HG02938 (cell line): ENCODE data around the gene TXNRD2.
"Not testable (repeated sequence)": the region's sequence is repeated elsewhere in the genome, so short reads cannot be mapped to it uniquely, and the experiment has no call there.

Experiments used
- ATAC-seq: cut with Tn5 transposase; IDR thresholded peaks from one replicate; pipeline ENCODE4 v1.9.1; 2021; ENCODE audit warnings: mild to moderate bottlenecking, moderate library complexity; ENCODE audit not compliant: unreplicated experiment

Gene TXNRD2

DNA sequence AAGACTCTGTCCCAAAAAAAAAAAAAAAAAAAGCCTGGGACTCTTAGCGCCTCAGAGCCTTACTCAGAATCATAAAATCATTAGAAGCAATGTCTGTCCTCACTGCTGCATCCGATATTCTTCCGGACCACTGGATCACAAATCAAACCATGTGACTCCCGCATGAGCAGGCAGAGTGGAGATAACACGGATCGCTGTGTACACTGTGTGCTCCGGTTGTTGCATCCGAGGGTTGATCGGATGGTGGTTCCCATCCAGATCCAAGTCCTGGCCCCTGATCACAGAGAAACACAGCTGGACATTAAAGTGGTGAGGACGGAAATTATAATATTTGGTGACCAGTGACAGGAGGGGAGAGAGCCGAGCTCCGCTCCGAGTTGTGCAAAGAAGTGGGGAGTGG lies 9.7 kb upstream of the TXNRD2 start:
- ATAC-seq, result no peak

DNA sequence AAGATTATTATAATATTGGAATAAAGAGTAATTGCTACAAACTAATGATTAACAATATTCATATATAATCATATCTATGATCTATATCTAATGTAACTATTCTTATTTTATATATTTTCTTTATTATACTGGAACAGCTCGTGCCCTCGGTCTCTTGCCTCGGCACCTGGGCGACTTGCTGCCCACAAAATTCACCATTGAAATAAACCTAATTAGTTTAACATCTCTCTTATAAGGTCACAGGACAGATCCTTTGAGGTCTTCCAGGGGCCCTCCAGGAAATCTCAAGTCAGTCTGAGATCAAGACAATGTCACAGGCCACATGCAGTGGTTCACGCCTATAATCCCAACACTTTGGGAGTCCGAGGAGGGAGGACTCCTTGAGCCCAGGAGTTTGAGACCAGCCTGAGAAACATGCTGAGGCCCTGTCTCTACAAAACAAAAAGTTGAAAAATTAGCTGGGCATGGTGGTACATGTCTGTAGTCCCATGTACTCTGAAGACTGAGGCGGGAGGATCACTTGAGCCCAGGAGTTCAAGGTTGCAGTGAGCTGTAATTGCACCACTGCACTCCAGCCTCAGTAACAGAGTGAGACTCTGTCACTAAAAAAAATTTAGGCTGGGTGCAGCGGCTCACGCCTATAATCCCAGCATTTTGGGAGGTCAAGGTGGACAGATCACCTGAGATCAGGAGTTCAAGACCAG lies 6.6 kb upstream of the TXNRD2 start:
- no peak for ATAC-seq

DNA sequence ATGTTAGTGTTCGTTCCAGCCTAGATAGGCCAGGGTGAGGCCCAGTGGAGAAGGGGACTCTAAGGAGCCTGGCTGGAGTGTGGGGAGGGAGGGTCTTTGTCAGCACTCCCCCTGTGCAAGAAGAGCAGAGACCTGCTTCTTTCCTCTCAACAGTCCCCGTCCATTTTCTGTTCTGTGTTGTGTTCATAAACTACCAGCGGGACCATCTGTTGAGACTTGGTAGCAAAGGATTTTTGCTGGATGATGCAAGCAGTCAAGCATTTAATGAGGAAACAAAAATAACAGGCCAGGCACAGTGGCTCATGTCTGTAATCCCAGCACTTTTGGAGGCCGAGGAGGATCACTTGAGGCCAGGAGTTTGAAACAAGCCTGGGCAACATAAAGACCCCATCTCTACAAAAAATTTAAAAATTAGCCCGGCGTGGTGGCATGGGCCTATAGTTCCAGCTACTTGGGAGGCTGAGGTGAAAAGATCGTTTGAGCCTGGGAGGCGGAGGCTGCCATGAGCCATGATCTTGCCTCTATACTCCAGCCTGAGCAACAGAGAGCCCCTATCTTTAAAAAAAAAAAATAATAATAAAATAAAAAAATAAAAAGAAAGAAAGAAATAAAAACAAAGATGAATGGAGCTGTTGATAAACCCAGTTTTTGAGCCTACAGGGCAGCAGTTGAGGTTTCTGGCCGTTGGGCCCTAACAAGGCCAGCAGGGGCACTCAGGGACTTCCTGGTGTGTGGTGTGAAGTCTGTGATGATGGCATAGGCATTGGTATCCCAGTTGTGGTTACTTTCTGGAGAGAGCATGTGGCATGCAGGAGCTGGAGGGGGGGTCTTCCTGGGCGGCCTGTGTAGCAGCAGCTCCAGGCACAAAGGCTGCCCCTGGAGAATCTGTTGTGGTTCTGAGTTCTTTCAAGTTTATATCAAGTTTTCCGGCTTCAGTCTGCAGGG lies 1.7 kb upstream of the TXNRD2 start:
- no peak for ATAC-seq

DNA sequence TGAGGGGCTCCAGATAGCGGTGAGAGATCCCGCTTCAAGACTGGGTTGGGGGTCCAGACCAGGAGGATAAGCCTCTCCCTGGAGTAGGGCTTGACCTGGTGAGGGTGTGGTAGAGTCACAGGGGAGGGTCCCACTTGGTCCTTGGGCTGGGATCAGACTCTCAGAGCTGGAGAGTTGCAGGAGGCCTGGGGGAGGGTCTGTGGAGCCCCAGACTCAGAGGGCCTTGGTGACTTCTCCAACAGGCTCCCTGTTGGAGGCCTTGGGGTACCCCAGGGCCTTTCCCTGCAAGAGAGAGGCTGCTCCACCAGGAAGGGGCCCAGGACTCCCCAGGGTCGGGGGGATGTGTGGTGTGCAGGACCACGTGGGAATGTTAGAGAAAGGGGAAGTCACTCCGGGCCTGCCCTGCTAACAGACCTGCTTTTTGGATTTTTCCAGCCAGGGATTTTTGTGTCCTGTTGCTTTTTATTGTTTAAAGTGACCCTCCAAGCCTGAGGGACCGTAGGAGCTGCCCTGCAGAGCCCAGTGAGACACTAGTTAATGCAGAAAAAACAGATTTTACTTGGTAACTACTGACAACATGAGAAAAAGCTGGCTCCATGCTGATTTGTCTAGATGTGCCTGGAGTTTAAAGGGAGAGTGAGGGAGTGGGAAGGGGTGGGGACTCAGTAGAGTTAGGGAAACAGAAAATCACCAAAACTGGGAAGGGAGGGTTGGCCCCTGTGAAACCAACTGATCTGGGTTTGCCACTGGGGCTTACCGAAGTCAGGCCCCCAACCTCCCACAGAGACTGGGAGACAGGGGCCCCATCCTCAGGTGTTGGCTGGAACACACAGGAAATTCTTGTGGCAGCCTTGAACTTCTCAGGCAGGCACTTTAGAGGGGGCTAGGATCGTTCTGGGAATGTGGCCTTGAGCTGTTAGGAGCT lies 801 bp upstream of the TXNRD2 start:
- ATAC-seq, result peak; percentile 49

DNA sequence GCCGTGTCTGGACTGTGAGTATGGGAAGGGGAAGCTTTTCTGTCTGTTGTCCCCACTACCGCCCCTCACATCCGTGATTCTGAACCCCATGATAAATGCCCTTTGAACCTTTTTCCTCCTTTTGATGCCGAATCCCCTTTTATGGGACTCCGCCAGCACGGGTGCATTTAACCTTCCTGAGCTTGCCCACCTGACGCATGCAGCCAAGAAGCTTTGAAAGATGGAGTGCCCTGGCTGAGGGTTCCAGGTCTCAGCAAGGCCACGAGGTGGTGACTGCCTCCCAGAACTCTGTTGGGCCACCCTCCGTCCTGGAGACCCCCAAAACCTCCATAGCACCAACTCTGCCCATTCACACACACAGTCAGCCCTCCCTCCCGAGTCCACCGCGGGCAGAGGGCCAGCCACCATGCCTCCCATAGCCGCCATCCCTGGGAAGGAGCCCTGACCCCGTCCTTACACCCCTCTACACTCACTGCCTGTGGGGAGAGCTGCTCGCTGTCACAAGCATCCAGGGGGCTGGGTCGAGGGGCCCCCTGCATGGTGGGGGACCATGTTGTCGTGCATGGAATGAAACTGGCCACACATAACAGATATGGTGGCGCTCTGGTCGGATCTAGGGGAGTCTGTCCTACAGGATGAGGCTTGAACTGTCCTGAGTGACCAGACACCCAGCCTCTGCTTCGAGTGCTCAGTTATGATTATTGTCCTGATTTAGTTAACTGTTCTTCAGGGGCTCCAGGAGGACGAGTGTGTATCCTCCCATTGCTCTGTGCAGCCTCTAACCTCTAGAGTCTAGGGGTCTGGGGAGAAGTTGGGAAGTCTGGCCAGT lies 868 bp downstream of the TXNRD2 start:
- no peak for ATAC-seq

DNA sequence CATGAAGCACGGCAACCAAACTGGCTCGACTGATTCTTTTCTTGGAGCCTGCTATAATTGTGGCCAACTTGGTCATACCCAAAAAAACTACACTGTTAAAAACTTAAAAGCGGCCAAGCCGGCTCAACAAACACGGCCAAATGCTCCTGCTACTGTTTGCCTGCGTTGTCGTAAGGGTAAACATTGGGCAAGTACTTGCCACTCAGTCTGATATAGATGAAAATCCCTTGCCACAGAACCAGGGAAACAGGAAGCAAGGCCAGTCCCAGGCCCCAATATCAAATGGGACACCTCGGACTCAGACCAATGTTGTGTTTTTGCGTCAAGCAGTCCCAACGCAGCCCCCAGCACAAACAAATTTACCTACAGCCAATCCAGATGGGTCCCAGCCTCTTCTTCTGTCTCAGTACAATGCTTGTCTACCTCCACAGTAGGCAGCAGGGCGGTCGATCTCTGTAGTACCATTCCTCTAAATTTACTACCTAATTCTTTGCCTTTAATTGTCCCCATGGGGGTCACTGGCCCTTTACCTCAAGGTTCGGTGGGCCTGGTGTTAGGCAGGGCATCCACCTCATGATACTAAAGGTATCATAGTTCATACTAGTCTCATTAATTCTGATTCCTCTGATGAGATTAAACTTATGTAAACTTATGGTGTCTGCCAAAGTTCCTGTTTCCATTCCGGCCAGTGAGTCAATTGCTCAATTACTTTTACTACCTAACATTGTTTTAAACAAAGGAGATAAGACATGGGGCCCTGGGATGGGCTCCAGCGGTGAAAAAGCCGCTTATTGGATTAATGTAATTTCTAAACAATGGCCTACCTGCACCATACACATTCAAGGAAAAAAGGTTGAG lies 3.8 kb downstream of the TXNRD2 start:
- no peak for ATAC-seq

DNA sequence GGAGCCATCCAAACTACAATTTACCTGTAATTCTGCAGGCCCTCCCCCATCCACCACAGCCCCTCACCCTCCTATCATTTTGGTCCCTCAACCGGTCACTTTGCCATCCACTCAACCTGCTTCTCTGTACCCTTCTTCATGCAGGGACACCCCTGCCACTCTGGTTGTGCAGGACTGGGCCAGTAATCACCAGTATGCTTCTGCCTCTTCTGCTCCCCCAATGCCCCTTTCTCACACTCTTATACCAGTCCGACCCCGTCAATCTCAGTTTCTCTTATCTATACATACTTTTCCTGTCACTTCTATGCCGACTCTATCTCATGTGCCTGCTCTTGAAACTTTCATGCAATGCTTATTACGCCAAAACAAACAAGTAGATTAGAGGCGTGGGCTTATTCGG lies 5.1 kb downstream of the TXNRD2 start:
- no peak for ATAC-seq

DNA sequence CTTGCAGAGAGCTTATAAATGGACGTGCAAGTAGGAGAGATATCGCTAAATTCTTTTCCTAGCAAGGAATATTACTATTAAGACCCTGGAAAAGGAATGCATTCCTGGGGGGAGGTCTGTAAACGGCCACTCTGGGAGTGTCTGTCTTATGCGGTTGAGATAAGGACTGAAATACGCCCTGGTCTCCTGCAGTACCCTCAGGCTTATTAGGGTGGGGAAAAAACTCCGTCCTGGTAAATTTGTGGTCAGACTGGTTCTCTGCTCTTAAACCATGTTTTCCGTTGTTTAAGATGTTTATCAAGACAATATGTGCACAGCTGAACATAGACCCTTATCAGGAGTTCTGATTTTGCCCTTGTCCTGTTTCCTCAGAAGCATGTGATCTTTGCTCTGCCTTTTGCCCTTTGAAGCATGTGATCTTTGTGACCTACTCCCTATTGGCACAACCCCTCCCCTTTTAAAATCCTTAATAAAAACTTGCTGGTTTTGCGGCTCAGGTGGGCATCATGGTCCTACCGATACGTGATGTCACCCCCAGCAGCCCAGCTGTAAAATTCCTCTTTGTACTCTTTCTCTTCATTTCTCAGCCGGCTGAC lies 6.4 kb downstream of the TXNRD2 start:
- ATAC-seq, result not testable (repeated sequence)

DNA sequence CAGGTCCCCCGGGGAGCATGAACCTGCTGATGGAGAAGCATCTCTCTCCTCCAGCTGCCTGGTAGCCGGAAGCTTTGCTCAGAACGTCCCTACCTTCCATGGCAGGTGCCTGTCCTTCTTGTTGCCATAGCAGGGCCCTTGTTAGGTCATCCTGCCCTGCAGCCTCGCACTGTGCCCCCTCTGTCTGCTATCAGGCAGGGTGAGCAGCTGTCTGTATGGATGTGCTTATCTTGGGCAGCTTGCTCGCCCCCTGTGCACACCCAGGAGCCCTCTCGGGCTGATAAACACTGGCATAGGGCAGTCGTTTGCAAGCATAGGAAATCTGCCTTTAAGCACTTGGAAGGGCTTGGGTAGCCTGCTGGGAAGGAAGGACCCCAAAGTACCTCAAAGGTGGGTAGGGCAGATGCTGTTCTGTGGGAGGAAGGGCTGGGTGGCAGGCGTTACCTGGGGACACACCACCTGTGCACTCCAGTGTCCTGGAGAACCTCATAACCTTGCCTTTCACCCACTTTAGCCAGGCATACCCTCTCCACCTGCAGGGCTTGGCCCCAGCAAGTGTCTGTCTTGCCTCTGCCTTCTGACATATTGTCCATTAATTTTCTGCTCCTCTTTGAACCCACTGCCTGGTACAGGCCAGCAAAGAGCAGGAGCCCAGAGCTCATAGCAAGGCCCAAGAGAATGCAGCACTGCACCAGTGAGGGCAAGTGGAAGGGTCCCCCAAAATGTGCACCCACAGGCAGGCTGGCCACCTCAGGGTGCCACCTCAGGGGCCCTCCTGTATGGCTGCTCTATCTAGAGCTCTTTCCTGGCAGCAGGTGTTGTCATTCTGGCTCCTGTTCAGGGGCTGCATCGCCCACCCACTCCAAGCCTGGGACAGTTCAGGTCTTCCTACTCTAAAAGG lies 8.0 kb downstream of the TXNRD2 start:
- ATAC-seq, result no peak

DNA sequence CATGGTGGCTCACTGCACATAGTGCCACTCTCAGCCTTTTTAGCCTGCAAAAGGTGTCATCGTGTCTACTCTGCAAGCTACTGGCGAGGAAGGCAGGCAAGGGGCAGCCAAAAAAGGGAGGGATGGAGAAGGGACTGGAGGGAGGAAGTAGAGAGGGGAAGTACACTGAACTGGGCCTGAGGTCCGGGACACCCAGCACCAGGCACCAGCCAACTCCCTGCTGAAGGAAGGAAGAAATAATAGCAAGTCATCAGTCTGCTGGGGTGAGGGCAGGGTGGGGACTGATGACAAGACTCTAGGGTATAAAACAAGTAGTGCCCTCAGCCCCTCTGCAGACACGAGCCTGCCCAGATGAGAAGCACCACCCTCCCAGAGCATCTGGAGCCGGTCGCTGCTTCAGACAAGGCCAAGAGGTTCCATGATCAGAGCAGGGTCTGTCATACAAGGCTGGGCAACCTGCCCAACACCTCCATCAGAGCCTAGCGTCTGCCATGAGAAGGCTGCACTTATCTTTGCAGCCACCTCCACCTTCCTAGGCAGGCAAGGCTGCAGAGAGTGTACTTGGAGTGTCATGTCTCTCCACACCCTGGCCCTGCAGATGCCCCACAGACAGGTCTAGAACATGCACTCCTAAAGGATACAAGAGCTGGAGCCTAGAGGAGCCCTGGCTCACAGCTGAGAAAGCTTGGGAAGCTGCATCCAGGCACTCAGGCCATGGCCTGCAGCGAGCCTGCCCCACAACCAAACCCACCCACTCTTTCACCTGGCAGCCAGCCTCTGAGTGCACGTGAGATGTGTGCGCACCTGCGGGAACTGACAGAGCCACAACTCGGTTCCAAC lies 9.0 kb downstream of the TXNRD2 start:
- ATAC-seq, result no peak

DNA sequence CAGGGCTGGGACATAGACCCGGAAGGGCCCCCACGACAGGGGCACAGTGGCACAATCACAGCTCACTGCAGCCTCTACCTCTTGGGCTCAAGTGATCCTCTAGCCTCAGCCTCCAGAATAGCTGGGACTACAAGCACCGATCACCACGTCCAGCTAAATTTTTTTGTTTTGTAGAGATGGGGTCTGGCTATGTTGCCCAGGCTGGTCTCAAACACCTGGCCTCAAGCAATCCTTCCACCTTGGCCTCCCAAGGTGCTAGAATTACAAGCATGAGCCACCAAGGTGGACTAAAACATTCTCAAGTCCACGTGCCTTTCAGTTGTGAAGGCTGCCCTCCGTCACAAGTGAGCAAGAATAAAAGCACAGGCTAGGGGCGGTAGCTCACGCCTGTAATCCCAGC lies 10.1 kb downstream of the TXNRD2 start:
- no peak for ATAC-seq

DNA sequence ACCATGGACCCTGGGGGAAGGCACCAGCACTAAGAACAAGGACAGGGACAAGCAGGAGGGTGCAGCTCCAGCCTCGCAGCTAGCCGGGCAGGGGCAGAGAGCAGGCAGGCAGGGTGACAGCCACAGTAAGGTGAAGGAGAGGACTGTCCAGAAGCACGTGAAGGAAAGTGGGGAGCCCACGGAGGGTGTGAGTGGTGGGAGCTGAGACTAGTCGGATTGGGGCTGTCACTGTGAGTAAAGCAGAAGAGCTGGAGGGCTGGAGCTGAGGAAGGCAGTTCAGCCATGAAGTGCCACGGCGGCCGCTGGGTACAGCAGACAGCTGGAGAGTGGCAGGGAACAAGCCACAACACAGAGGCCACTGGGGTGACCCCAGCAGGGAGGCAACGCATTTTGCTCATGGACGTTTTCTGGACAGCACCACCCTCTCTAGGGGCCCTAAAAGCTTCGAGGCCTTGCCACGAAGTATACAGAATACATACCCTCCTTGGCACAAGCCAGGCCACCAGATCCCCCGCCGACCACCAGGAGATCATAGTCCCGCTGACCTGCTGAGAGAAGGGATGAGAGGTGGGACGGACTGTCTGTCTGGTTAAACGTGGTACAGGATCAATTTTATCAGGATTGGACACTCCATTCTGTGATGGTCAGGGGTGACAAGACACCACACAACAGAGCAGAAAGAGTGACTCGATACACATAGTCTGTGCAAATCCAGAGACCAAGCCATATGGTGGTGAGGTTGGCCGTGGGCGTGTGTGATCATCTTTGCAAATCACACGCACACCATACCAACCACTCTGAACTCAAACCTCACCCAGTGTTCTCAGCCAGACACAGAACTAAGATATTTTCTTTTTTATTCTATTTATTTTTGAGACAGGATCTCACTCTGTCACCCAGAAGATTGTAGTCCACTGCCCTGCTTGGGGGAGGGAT lies 10.8 kb downstream of the TXNRD2 start:
- ATAC-seq, result no peak

DNA sequence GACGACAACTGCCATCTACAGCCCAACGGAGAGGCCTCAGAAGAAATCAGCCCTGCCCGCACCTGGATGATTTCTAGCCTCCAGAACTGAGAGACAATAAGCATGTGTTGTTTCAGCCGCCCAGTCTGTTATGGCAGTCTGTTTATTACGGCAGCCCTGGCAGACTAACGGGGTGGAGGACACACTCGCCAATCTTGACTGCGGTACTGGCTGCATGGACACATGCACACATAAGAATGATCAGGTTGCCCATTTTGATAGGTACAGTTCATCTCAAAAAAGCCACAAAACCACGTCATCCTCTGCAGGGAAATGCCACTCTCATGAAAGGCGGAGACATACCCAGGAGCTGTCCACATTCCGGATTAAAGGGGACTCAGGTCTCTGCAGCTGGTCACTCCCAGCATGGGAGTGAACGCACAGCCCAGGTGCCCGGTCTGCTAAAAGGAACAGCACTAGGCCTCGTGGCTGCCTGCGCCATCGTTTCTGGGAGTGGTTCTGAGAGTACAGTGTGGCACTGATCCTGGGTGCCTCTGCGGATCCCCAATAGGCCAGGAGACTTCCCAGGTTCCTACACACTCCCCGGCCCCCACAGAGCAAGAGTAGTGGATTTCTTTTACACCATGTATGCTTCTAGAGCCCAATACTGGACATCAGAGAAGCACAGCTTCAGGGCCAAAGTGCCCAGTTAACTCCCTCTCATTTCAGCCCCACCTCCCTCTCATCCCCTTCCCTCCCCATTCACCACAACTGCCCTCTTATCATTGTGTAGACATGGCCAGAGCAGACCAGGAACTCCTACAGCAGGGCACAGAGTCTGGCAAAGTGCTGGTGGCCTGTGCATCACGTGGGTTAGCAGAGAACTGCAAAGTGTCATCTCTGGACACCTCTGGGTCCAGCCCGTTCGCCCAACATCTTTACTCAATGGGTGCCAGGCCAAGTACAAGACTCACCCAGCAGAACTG lies 11.8 kb downstream of the TXNRD2 start:
- no peak for ATAC-seq

DNA sequence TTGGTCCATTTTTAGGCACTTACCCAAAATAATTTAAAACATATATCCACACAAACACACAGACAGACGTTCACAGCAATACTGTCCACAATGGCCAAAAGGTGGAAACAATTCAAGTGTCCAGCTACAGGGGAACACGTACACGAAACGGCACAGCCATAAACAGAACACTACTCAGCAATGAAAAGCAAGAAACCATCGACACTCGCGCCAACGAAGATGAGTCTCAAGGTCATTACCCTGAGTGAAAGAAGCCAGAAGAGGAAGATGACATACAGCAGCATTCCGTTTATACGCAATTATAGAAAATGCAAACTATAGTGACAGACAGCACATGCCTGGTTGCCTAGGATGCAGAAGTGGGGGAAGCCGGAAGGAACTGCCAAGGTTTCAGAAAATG lies 13.4 kb downstream of the TXNRD2 start:
- no peak for ATAC-seq

DNA sequence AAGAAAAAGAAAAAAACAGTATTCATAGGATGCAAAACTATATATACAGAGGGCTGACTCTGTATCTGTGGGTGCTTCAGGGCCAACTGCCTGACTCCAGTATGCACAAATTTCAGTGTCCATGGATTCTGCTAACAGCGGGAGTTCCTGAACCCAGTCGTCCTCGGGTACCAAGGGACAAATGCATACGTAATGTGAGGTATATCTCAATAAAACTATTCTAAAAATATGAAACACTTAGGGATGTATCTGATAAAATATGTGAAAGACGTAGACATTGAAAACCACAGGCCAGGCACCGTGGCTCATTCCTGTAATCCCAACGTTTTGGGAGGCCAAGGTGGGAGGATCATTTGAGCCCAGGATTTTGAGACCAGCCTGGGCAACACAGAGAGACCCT lies 13.9 kb downstream of the TXNRD2 start:
- no peak for ATAC-seq
